GM18867 (cell line): Measurements from ENCODE around the gene S100A4.
"Not testable (repeated sequence)": the region's sequence is repeated elsewhere in the genome, so short reads cannot be mapped to it uniquely, and the experiment has no call there.

Source experiments
- ATAC-seq: cut with Tn5 transposase; IDR thresholded peaks from one replicate; pipeline ENCODE4 v1.9.1; 2021; ENCODE audit warnings: mild to moderate bottlenecking, moderate library complexity; ENCODE audit not compliant: unreplicated experiment

Gene S100A4

DNA sequence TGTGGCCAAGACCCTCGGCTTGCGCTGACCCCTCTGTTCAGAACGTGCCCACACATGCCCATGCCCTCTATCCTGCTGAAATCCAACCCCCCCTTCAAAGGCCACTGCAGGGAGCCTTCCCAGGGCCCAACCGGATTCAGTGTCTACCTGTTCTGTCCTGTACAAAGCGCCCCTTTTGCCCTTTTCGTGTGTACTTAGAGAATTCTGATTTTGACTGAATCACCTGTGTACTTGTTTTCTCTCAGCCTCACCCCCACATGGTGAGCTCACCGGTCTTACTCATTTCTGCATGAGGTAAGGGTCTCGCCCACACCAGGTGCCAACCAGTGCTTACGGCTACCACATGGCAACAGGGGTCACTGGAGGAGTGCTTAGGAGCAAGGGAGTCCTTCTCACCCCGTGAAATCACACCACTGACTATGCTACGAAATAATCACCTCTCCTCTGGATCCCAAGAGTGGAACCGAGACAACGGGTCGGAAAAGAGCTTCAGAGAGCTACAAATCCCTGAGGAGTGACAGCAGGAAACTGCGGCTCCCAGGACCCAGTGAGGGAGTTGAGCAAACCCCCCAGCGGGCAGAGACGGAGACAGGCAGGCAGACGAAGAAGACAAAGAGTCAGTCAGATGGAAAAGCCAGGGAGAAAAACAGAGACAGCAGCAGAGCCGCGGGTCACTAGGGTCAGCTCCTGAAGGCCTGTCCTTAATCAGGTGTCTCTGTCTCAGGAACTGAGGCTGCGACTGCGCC lies 22.2 kb upstream of the S100A4 start:
- ATAC-seq: no peak

DNA sequence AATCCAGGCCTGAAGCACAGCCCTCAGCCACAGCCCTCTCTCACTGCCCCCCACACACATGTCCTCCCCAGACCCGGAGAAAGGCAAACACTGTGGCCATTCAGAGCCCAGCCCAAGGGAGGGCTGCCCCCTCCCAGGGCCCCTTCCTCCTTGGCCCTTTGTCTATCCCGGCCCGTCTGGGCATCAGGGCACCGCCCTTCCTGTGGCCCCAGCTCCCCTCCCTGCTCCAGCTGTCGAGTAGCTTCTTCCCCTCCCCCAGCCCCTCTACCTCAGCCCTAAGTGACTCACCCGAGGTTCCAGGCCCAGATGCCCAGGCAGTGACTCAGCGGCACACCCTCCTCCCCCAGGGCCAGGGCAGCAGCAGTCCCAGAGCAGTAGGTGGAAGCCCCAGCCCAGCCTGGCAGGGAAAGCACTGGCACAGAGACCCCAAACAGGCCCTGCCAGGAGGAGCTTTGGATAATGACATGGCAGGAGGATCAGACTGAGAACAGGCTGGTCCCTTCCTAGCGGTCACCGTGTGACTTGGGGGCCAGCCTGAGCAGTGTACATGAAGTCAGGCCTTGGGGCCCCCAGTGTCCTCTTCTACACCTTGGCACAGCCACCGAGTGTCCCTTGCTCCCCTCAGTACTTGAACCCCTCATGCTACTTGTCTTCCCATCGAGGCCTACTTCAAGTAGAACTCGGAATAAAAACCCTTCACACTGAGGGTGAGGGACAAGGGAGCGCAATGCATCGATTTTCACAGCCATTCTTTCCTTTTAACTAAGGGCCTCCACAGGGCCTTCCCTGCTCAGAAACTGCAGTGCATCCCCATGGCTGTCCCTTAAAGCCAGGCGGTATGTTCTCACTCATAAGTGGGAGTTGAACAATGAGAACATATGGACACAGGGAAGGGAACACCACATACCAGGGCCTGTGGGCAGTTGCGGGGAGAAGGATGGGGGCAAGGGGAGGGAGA lies 21.1 kb upstream of the S100A4 start:
- no peak for ATAC-seq

DNA sequence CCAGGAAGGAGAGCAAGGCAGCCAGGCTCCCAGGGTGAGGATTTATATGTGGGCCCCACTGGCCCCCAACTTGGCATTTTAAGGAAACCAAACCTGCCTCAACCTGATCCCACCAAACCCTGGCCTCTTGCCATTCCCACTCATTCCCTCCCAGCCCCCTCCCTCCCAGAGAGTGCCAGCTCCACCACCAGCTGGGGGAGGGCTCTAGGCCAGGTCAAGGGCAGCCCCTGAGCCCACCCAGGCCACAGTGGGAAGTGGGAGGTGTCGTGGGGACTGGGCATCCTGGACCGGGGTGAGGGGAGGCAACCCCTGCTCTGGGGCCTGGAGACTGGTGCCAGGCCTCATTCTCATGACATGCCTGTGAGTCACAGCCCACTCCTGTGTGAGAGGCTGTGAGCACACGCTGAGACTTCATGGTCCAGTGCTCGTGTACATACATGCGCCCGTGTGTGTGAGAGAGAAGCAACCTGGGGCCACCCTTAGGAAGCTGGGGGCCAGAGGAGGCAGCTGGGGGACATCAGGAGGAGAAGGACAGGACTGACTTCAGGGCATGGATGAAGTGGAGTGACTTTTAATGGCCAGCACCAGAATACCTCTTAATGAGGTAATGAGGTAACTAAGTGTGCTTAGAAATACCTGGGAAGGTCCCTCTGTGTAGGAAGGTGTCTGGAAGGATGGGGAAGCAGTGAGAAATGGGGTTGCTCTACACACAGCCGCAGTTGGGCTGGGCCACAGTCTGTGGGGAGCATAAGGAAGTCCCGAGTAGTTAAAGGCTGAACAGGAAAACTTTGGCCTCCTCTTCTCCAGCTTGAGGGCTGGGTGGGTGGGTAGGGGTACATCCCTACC lies 20.1 kb upstream of the S100A4 start, which contains the start of gene S100A2:
Gene S100A2, minus strand, starts transcription at position 316 of the 846 bp plus-strand sequence. CDS start 1,967 bp downstream, outside the sequence.
- ATAC-seq: peak; percentile 42

DNA sequence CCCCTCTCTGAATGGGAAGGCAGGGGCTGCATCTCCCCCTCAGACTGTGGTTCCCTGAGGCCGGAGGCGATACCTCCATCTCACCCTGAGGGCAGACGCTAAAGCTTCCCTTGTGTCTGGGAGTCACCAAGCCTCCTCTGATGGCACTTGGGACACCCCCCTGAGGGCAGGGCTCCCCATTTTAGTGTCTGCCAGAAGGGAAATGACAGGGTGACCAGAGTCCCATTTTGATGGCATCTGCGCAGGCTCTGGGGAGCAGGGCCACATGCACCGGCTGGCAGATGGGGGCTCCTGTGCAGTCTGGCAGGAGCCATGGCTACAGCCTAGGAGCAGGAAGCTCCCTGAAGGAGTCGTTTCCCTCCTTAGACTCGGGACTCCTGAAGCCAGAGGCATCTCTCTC lies 18.4 kb upstream of the S100A4 start:
- ATAC-seq: no peak

DNA sequence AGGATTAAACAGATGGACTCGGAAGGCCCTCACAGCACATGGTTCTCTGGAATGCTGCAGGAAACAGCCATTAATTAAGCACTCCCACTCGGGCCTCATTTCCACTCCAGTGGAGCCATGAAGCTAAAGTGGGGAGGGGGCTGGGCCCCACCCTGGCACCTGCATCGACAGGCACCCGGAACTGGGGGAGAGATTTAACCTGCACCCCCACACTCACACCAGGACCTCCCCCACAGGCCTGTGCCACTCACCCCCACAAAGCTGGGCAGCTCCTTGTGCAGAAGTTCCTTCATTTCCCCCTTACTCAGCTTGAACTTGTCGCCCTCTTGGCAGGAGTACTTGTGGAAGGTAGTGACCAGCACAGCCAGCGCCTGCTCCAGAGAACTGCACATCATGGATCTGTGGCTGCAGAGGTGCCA lies 17.9 kb upstream of the S100A4 start:
- ATAC-seq: no peak

DNA sequence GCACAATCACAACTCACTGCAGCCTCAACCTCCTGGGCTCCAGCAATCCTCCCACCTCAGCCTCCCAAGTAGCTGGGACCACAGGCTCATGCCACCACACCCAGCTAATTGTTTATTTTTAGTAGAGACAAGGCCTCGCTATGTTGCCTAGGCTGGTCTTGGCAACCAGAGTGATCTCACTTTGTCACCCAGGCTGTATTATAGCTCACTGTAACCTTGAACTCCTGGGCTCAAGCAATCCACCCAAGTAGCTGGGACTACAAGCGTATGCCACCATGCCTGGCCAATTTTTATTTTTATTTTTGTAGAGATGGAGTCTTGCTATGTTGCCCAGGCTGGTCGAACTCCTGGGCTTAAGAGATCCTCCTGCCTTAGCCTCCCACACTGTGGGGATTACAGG lies 16.4 kb upstream of the S100A4 start:
- not testable (repeated sequence) for ATAC-seq

DNA sequence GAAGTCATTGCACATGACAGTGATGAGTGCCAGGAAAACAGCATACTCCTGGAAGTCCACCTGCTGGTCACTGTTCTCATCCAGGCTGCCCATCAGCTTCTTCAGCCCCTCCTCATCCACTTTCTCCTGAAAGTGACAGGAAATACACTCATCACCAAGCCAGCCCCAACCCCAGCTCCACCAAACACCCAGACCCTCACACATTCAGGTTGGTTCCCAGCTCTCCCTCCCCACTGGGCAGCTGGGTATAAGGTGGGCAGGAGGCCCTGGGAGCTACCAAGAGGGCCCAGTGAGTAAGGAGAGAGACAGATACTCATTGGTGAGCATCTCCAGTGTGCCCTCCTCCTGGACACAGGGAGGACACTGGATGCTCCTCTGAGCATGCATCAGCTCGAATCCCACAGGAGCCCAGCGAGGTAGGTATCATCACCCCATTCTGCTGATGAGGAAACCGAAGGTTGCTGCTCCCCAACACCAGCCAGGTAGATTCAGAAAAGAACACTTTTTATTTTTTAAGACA lies 15.9 kb upstream of the S100A4 start:
- no peak for ATAC-seq

DNA sequence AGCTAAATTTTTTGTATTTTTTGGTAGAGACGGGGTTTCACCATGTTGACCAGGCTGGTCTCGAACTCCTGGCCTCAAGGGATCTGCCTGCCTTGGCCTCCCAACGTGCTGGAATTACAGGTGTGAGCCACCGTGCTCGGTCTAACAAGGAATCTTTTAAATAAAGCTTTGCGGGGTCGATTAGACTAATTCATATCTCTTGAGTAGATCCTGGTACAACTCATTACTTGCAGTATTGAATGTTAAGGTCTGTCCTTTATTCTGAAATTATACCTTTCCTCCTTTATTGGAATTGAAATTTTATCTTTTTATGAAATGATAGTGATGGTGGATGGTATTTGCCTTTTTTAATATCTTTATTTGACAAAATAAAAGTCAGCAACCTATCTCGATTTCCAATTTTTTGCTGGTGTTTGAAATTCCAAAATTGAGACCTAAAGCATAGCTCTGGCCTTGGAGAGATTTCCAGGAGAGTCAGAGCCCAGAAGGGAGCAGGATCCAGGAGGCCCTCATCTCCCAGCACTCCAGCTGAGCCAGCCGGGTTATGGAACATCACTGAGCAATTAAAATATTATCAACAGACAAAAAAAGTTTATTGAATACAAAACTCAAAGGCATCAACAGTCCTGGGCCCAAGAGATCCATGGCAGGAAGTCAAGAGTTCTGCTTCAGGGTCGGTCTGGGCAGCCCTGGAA lies 15.3 kb upstream of the S100A4 start:
- no peak for ATAC-seq

DNA sequence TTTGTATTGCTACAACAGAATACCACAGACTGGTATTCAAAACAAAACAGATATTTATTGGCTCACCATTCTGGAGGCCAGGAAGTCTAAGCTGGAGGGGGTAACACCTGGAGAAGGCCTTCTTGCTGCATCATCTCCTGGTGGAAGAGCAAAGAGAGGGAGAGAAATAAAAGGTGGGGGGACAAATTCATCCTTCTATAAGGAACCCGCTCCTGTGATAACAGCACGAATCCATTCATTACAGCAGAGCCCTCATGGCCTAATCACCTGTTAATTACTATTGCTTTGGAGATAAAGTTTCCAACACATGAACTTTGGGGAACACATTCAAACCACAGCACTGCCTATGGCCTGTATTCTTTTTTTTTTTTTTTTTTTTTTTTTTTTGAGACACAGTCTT lies 14.6 kb upstream of the S100A4 start:
- ATAC-seq: no peak

DNA sequence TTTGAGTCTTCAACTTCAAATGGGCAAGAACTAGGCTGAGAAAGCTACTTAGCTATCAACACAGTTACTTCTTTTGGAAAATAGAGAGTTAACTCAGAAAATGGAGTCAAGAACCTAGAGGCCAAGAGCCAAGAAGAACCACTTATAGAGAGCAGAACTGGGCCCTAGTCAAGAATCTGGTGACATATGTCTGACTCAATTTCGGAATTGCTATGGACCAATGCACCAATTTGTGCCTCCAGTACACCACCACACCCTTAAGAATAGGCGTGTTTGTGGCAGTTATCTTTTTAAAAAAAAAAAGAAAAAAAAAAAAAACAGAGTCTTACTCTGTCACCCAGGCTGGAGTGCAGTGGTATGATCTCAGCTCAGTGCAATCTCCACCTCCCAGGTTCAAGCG lies 12.3 kb upstream of the S100A4 start:
- ATAC-seq: no peak

DNA sequence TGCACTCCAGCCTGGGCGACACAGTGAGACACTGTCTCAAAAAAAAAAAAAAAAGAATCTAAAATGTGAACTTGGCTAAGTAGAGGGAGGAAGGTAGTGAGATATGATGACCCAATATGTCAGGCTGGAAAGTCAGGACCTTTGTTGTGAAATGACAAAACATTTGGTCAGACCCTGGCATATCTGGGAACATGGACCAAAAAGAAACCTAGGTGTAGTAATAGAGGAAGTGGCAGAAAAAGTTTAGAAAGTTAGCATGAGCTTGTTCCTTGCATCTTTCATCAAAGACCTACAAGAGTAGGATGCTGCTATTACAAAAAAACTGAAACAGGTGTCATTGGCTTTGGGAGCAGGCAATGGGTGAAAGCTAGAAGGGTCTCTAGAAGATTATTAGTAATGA lies 10.7 kb upstream of the S100A4 start:
- no peak for ATAC-seq

DNA sequence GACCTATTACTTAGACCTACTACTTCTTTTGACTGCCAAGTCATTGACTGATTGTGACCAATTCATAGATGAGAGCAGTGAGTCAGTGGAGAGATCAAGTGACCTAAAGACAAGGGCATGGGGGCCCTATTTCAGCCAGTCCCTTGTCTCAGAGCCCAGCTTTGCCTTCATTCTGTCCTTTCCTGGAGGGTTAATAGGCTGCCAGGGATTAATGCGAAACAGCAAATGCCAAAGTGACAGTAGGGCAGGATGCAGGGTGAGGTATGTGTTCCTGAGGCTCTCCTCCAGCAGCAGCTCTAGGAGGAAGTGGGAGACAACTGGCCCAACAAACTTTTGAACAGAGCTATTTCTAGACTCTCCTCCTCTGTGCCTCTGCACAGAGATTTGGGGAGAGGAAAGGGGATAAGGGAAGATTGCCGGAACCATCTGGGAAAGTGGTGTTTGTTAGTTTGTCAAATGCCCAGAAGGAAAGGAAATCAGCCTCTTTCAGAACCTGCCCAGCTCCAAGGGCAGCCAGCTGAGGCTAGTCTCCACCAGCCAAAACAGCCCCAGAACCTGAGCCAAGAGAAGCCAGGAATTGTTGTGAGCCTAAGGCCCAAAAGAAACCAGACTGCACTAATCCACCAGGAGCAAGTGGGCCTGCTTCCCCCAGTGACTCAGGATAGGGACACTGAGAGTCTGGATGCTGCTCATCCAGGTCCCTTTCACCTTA lies 8.4 kb upstream of the S100A4 start:
- ATAC-seq: no peak

DNA sequence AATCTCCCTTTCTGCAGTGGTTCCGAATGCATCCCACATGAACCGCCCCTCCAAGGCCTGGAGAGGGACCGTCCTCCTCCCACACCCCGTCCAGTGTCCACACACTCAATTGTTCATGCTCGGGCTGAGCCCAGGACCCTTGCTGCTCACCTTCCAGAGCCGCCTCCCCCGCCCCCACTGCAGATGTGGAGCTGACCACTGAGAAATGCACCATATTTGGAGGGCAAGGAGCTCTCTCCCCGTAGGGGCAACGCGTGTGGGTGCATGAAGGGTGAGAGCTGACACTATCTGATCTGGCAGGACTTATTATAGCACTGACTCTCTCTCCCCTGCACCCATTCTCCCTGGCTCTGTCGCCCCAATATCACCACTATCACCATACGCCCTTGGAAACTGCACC lies 7.5 kb upstream of the S100A4 start:
- ATAC-seq: no peak

DNA sequence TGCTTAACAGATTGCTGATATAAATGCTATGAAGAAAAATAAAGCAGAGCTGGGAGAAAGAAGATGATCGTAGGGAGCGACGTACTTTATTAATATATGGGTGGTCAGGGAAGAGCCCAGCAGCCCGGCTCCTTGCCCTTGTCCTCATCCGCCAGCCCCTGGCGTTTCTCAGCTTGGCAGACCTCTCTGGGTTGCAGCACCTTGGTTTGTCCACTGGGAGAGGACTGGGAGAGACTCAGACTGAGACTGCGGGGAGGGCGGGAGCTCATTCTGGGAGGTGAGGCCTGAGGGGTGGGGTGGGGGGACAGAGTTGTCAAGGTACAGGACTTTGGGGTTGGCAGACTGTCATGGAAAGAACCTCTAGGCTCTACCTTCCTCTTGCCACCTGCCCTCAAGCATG lies 6.7 kb upstream of the S100A4 start:
- ATAC-seq: no peak

DNA sequence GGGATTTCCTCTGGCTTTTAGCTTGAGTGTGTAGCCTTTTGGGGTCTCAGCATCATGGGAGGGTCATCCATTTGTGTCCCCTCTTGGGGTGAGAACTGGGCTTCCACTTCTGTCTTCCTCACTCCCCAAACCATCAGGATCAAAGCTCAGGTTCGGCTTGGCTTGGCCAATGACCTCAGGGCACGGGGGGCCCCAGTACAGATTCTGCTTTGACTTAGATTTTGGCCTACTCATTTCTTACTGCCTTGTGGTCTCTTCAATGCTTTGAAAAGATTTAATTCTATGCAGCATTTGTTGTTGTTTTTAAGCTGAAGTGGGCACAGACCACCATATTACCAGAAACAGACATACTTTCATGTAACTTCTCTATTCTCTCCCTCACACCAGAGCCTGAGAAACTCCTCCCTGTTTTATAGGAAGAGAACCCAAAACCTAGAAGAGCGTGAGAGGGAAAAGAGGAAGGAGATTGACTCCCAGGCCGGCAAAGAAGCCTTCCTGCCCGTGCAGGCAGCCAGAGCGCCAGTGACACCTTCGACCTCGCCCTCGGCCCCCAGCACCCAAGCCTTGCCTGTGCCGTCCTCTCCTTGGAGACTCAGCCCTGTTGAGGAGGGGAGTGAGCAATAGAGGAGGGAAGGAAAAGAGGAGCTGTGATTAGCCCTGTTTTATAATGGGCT lies 5.4 kb upstream of the S100A4 start:
- no peak for ATAC-seq

DNA sequence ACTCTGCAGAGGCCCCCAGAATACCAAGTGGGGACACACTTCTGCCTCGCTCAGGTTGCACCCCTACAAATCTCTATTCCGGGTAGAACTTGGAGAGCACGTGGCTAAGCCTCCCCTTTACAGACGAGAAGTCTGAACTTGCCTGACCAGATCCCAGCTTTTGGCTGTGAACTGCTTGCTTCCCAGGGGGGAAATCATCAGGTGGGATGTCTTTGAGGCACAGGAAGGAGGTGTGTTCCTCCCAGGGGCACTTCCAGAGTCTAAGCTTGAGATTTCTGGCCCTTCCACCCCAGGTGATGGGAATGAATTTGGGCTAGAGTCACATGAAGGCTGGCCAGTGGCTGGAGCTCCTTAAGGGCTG lies 4.8 kb upstream of the S100A4 start:
- no peak for ATAC-seq

DNA sequence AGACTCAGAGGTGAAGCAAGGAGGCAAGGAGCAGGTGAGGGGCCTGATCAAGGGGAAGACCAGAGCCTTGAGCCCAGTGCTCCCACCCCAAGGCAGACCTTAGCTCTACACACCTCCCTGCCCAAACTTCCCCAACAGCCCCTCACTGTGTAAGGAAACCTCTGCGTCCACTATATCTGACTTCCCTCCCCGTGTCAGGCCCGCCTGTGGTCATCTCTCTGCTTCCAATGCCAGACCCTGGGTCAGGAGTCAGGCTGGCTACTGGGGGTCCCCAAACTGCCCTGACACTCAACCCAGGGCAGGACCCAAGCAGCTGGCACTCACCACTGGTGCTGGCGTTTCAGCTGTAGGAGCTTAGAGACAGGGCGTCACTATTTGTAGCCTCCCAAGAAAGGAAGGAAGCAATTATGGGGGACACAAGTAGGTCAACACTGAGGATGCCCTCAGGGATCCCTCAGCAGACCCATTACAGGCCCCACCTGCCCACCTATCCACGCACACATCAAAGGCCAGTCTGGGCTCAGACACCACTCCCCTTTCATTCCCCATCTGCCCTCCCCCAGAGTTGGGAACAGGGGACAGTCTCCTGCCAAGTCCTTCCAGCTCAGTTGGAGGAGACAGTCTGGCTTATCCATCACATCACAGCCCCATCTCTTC lies 4.3 kb upstream of the S100A4 start:
- no peak for ATAC-seq
